GM18502 (cell line): ENCODE data around the gene RHPN2.

Experiments used
- ATAC-seq: cut with Tn5 transposase; IDR thresholded peaks from one replicate; pipeline ENCODE4 v1.9.1; 2021; ENCODE audit warnings: mild to moderate bottlenecking; ENCODE audit not compliant: unreplicated experiment, poor library complexity

RHPN2 gene

GRCh38 chr19:33064792-33065550 is at the start of gene RHPN2:
Gene RHPN2 (minus strand): TSS chr19:33064888. CDS start chr19:33064852, 36 bp downstream.
- ATAC-seq, result peak; percentile 81

GRCh38 chr19:33114312-33114711 is 49.6 kb upstream of the RHPN2 start:
- ATAC-seq, result no peak

- ATAC-seq, result no peak
Measured at GRCh38 chr19:33111587-33111986, 46.9 kb upstream of the RHPN2 start.

GRCh38 chr19:33110137-33110910 is 45.6 kb upstream of the RHPN2 start:
- ATAC-seq, result no peak

- ATAC-seq, result no peak
Measured at GRCh38 chr19:33108161-33108560, 43.5 kb upstream of the RHPN2 start.

- no peak for ATAC-seq
Measured at GRCh38 chr19:33102893-33103292, 38.2 kb upstream of the RHPN2 start.

DNA sequence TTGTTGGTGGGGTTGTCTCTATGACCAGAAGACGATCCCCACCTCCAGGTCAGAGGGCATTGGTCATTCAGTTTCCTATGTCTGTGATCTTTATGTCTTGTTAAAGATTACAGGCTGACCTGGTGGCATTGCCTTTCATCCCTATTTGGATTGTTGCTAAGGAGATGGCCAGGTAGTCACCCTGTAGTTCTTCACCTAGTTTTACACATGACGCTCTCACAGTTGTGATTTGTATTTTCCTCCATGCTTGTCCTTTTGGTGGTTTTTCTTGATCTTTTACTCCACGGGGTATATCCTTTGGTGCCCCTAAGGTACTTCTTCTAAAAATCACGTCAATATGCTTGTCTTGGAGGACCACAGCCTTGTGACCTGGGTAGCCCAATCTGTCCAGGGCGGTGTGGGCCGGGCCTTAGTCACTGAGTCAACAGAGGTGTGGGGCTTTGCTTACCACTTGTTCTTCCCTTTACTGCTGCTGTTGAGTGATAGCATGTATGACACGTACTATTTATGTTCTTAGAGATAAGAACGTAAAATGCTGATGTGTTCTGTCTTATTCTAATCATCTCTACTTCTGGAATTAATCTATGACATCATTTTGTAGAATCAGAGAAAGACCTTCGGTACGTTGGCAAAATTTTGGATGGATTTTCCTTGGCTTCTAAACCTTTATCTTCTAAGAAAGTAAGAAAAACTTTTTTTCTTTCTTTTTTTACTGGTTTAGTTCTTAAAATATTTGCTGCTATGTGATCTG is 36.4 kb upstream of the RHPN2 start:
- no peak for ATAC-seq

GRCh38 chr19:33098055-33098534 is 33.4 kb upstream of the RHPN2 start:
- ATAC-seq, result no peak

DNA sequence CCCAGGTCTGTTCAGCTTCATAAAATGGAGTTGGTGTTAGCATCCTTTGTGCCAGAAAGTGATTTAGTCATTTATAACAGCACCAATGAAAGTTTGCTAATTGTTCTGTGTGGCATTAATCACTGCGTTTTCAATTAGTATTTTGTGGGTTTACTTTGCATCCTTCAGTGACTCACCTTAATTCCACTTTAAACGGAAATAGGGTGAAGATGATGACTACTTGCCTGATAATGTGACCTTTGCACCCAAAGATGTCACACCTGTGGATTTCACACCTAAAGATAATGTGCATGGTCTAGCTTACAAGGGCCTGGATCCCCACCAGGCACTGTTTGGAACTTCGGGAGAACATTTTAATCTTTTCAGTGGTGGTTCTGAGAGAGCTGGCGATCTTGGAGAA is 31.3 kb upstream of the RHPN2 start:
- no peak for ATAC-seq

- no peak for ATAC-seq
Measured at GRCh38 chr19:33094436-33095067, 29.9 kb upstream of the RHPN2 start.

DNA sequence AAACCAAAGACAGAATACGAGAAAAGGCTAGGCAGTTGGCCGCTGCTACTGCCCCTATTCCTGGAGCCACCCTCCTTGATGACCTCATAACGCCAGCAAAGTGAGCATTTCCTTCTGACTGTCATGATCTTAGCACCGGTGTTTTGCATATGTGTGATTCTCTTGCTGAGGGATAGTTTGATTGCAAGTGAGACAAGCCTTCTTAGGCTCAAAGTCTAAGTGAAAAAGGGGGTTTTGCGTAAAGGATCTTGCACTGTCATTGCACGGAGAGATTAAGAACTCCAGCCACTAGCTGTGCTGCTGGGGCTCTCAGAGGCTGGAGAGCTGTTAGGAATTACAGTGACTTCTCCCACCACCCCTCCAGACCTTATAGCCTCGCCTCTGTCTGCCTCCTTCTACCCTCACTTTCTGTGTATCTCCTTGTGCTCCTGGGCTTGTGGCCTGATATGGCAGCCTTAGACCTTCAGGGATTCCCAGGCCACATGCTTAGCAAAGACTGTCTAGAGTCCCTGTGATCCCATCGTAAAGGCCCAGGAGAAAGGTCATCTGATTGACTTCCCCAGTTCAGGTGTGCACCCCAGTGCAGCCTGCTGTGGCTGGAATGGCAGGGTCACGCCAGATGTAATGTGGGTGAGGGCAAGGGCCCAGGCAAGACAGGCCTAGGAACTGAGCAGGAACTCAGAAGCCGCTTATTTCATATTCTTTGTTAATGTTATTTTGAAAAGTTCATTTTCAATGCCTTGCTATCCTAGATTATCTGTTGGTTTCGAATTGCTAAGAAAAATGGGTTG is 28.9 kb upstream of the RHPN2 start:
- no peak for ATAC-seq

GRCh38 chr19:33090179-33090578 is 25.5 kb upstream of the RHPN2 start:
- no peak for ATAC-seq

- no peak for ATAC-seq
Measured at GRCh38 chr19:33089010-33089409, 24.3 kb upstream of the RHPN2 start.

- no peak for ATAC-seq
Measured at GRCh38 chr19:33086955-33087354, 22.3 kb upstream of the RHPN2 start.

- no peak for ATAC-seq
Measured at GRCh38 chr19:33085570-33086128, 21.0 kb upstream of the RHPN2 start.

DNA sequence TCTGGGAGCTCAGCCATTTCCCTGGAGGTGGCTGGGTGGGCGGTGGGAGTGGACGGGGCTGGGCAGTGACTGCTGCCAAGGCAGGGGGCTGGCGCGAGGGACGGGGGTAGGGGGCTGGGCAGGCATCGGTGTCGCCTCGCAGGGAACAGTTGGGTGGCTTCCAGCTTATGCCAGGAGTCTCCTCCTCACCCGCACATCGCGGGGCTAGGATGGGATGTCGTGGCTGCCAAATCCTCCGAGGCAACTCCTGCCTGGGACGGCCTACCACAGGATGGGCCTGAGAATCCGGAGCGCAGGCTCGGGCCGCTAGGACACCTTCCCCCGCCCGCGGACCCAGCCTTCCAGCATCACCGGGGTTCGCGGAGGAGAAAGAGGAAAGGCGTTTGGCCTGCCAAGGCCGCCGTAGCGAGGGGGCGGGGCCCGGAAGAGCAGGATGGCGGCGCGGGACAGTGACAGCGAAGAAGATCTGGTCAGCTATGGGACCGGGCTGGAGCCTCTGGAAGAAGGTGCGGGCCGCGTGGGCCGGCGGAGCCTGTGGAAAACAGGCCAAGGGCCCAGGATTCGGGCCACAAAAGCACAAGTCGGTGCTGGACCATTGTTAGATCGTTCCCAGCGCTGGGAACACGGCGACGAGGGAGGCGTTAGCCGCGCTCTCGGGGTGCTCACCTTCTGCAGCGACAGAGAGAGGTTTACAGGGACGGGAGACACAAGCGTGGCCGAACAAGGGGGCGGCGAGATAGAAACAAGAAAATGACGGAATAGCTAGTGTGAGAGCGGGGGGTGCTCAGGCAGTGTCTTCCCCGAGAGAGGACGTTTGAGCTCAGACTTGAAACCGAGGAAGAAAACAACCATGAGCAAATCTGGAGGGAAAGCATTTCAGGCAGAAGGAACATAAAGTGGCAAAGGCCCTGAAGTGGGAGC is 16.3 kb upstream of the RHPN2 start, which contains the start of gene GPATCH1:
GPATCH1 (plus strand) TSS at position 421 of the 921 bp plus-strand sequence; CDS start at position 434, 13 bp downstream.
- peak; percentile 92 for ATAC-seq

DNA sequence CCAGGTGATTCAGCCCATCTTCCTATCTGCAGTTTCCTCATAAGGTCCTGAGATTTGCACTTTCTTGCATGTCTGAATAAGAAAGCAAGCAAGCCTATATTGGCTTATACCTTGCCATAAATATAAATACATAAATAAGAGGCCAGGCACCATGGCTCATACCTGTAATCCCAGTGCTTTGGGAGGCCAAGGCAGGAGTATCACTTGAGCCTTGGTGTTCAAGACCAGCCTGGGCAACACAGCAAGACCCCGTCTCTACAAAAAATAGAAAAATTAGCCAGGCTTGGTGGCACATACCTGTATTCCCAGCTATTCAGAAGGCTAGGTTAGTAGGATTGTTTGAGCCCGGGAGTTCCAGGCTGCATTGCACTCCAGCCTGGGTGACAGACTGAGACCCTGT is 10.8 kb upstream of the RHPN2 start:
- no peak for ATAC-seq

DNA sequence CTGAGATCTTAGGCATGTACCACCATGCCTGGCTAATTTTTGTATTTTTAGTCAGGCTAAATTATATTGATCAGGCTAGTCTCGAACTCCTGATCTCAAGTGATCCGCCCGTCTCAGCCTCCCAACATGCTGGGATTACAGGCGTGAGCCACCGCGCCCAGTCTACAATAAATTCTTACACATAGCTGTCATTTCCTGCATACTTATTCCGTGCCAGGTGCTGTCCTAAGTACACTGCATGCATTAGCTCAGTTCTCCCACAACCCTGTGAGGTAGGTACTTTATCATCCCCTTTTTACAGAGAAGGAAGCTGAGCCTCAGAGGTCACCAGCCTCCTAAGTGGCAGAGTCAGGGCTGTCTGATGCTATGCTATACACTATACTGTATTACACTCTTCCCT is 7.2 kb upstream of the RHPN2 start:
- no peak for ATAC-seq
